ENCODE data around the gene RPL35.

The RPL35 gene

GRCh38 chr9:124829334-124829669, 32.5 kb downstream of the RPL35 start:
- Mint-ChIP-seq H3K27me3 (no peaks in the 10 kb centered on the region), H3K27ac (no peak overlapping the region), H3K36me3 (ENCODE audit: low read depth) (no peaks in the 10 kb centered on the region), H3K4me1 (ENCODE audit: low read depth) (no peaks in the 10 kb centered on the region), H3K9me3 (no peaks in the 10 kb centered on the region), H3K4me3 (no peak overlapping the region)

- Mint-ChIP-seq H3K9me3 (no peaks in the 10 kb centered on the region), H3K27ac (no peak overlapping the region), H3K4me1 (ENCODE audit: low read depth) (no peaks in the 10 kb centered on the region), H3K4me3 (no peak overlapping the region), H3K36me3 (ENCODE audit: low read depth) (no peaks in the 10 kb centered on the region), H3K27me3 (no peaks in the 10 kb centered on the region)
These were observed 33.0 kb downstream of the RPL35 start for GRCh38 chr9:124828489-124829333.

GRCh38 chr9:124820698-124821623, 40.8 kb downstream of the RPL35 start:
- no peaks in the 10 kb centered on the region for H3K9me3 Mint-ChIP-seq
- H3K36me3 Mint-ChIP-seq (ENCODE audit: low read depth): no peaks in the 10 kb centered on the region
- H3K4me1 Mint-ChIP-seq (ENCODE audit: low read depth): peaks cover 8% of the 10 kb centered on the region
- H3K27ac Mint-ChIP-seq: no peak overlapping the region
- no peak overlapping the region for H3K4me3 Mint-ChIP-seq
- peaks cover 8% of the 10 kb centered on the region for H3K27me3 Mint-ChIP-seq

GRCh38 chr9:124818431-124819281, 43.1 kb downstream of the RPL35 start:
- Mint-ChIP-seq H3K36me3 (ENCODE audit: low read depth) (no peaks in the 10 kb centered on the region), H3K9me3 (no peaks in the 10 kb centered on the region), H3K4me1 (ENCODE audit: low read depth) (peaks cover 8% of the 10 kb centered on the region), H3K27me3 (peaks cover 8% of the 10 kb centered on the region), H3K4me3 (no peak overlapping the region), H3K27ac (no peak overlapping the region)

GRCh38 chr9:124815601-124816000, 46.2 kb downstream of the RPL35 start:
- Mint-ChIP-seq H3K9me3 (no peaks in the 10 kb centered on the region), H3K36me3 (ENCODE audit: low read depth) (no peaks in the 10 kb centered on the region), H3K4me3 (no peak overlapping the region), H3K27ac (no peak overlapping the region), H3K4me1 (ENCODE audit: low read depth) (peaks cover 8% of the 10 kb centered on the region), H3K27me3 (peaks cover 8% of the 10 kb centered on the region)

- H3K36me3 Mint-ChIP-seq (ENCODE audit: low read depth): no peaks in the 10 kb centered on the region
- peaks cover 8% of the 10 kb centered on the region for H3K4me1 Mint-ChIP-seq (ENCODE audit: low read depth)
- peaks cover 8% of the 10 kb centered on the region for H3K27me3 Mint-ChIP-seq
- H3K27ac Mint-ChIP-seq: no peak overlapping the region
- no peaks in the 10 kb centered on the region for H3K9me3 Mint-ChIP-seq
- H3K4me3 Mint-ChIP-seq: no peak overlapping the region
These were observed 47.6 kb downstream of the RPL35 start for GRCh38 chr9:124814164-124814535.

- Mint-ChIP-seq H3K27ac (no peak overlapping the region), H3K9me3 (no peaks in the 10 kb centered on the region), H3K27me3 (peaks cover 8% of the 10 kb centered on the region), H3K4me3 (no peak overlapping the region), H3K36me3 (ENCODE audit: low read depth) (no peaks in the 10 kb centered on the region), H3K4me1 (ENCODE audit: low read depth) (peaks cover 7% of the 10 kb centered on the region)
These were observed 48.1 kb downstream of the RPL35 start for GRCh38 chr9:124813501-124814163.

GRCh38 chr9:124813041-124813440, 48.7 kb downstream of the RPL35 start:
- peaks cover 8% of the 10 kb centered on the region for H3K27me3 Mint-ChIP-seq
- peaks cover under 1% of the 10 kb centered on the region for H3K4me1 Mint-ChIP-seq (ENCODE audit: low read depth)
- H3K36me3 Mint-ChIP-seq (ENCODE audit: low read depth): no peaks in the 10 kb centered on the region
- H3K9me3 Mint-ChIP-seq: no peaks in the 10 kb centered on the region
- H3K4me3 Mint-ChIP-seq: no peak overlapping the region
- H3K27ac Mint-ChIP-seq: no peak overlapping the region

- Mint-ChIP-seq H3K27me3 (peaks cover 7% of the 10 kb centered on the region), H3K9me3 (no peaks in the 10 kb centered on the region)
These were observed 49.3 kb downstream of the RPL35 start for GRCh38 chr9:124812441-124812876.

GRCh38 chr9:124810663-124811355, 50.9 kb downstream of the RPL35 start:
- H3K27me3 Mint-ChIP-seq: no peaks in the 10 kb centered on the region
- no peak overlapping the region for H3K4me3 Mint-ChIP-seq
- H3K9me3 Mint-ChIP-seq: no peaks in the 10 kb centered on the region
- H3K36me3 Mint-ChIP-seq (ENCODE audit: low read depth): no peaks in the 10 kb centered on the region
- H3K27ac Mint-ChIP-seq: no peak overlapping the region
- no peaks in the 10 kb centered on the region for H3K4me1 Mint-ChIP-seq (ENCODE audit: low read depth)

More at GRCh38 chr9:124812441-124812876, 49.3 kb downstream of the RPL35 start:
- Mint-ChIP-seq H3K27ac (no peak overlapping the region), H3K36me3 (ENCODE audit: low read depth) (no peaks in the 10 kb centered on the region), H3K4me1 (ENCODE audit: low read depth) (no peaks in the 10 kb centered on the region), H3K4me3 (no peak overlapping the region)

- Mint-ChIP-seq H3K9me3 (no peaks in the 10 kb centered on the region), H3K36me3 (ENCODE audit: low read depth) (no peaks in the 10 kb centered on the region), H3K27me3 (no peaks in the 10 kb centered on the region), H3K4me1 (ENCODE audit: low read depth) (no peaks in the 10 kb centered on the region), H3K27ac (no peak overlapping the region), H3K4me3 (no peak overlapping the region)
These were observed 51.8 kb downstream of the RPL35 start for GRCh38 chr9:124809741-124810500.

GRCh38 chr9:124809211-124809610, 52.5 kb downstream of the RPL35 start:
- Mint-ChIP-seq H3K27me3 (no peaks in the 10 kb centered on the region), H3K36me3 (ENCODE audit: low read depth) (no peaks in the 10 kb centered on the region), H3K4me1 (ENCODE audit: low read depth) (no peaks in the 10 kb centered on the region), H3K9me3 (no peaks in the 10 kb centered on the region), H3K4me3 (no peak overlapping the region), H3K27ac (no peak overlapping the region)

GRCh38 chr9:124808246-124808956, 53.4 kb downstream of the RPL35 start:
- H3K27me3 Mint-ChIP-seq: no peaks in the 10 kb centered on the region

More at GRCh38 chr9:124808246-124808956, 53.4 kb downstream of the RPL35 start:
- no peak overlapping the region for H3K4me3 Mint-ChIP-seq
- no peaks in the 10 kb centered on the region for H3K36me3 Mint-ChIP-seq (ENCODE audit: low read depth)
- H3K9me3 Mint-ChIP-seq: no peaks in the 10 kb centered on the region
- H3K4me1 Mint-ChIP-seq (ENCODE audit: low read depth): no peaks in the 10 kb centered on the region
- no peak overlapping the region for H3K27ac Mint-ChIP-seq

All from stimulated activated naive CD8-positive, alpha-beta T cell treated with anti-CD3 and anti-CD28 coated beads, Interleukin-15, Interleukin-2, amounts not matched to agents 100 ng/mL and 50 ng/mL, for 24 hours (primary cell).